GM18526 (cell line): ENCODE data around the gene ENC1.

Source experiments
- POLR2A ChIP-seq: IDR thresholded peaks from 3 replicates; pipeline ENCODE4 v1.6.1; 2011; ENCODE audit not compliant: insufficient read length; ENCODE audit errors: extremely low read depth

ENC1 gene

GRCh38 chr5:74595143-74595925 is 45.2 kb downstream of the ENC1 start:
- no peak for TF ChIP-seq POLR2A

DNA sequence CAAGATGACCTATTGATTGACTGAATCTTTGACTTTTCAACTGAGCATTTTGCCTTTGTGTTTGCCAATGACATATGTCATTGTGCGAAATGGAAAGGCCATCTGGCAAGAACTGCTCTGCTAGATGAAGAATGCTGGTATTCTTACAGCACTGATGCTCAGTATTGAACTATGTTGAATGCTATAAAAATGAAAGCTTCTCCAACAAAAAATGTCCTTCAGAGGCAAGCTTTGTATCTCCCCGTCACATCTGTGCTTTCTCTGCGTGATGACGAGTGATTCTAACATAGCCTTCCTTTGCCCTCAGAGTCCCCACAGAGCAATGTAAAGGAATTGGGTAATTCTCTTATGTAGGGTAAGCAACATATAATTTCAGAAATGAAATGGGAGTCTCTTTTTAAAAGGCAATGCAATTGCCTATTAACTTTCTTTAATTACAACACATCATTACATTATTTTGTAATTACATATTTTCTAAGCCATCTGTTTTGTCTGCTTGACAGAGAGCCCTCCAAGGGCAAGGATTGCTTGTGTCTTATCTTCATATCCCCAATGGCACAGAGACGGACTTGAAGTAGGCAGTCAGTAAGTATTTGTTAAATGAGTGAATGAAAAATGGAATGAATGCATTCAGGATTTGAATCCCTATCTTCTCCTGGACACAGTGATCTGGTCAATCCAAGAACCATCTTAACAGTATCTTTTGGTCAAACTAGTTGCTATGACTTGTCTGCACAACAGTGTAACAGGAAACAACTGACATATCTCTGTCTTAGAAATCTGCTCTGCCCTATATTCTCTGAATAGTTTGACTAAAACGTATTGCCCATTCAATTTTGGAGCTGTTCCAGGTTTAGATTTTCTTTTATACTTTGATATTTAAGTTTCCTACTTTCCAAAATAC is 46.1 kb downstream of the ENC1 start:
- TF ChIP-seq POLR2A: no peak

DNA sequence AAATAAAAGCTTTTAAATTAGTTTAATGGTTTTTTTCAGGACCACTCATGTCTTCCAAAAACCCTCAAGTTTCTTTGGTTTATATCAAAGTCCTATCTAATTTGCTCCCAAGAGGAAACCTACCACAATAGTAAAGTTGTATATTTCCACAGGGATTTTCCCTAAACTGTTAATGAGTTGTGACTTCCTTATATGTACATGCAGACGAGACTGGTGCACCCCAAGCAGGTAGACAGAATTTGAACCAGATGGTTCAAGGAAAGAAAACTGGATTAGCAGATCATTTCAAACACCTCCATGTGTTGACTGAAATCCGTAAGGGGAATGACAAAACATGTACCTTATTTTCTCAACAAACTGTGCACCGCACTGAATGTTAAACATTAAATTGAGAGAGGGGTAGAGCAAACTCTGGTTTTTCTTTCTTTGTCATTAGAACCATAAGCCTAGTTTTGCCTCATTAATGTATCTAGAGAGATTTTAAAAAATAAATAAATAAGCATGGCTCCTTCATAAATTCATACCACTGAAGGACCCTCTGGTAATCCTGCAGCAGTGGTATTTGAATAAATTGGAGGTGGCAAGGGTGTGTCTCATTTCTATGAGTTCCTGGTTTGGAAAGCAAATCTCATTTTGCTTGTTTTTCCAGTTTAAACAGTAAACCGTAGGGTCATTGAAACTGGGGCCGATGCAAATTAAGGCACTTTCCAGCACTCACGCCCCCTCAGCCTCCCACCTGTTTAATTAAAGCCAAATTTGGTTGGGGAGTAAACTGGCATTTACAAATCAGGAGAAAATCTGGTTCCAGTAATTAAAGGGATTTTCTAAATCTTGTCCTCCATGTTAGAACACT is 51.1 kb downstream of the ENC1 start:
- no peak for TF ChIP-seq POLR2A

DNA sequence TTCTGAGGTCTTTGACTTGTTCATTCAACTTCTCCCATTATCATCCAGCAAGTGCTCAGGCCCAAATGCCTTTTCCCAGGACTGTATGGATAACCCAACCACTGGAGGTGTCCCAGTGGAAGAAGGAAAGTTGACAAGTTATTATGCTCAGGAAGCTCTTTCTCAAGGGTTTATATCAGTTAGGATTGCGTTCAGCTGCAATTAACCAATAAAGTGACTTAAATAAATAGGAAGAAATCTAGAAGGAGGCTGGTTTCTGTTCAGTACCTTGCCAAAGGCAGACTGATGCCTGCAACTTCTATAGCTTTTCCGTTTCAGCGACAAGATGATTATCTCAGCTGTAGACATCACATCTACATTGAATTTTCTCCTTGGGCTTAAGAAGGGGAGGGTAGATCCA is 52.1 kb downstream of the ENC1 start:
- TF ChIP-seq POLR2A: no peak

DNA sequence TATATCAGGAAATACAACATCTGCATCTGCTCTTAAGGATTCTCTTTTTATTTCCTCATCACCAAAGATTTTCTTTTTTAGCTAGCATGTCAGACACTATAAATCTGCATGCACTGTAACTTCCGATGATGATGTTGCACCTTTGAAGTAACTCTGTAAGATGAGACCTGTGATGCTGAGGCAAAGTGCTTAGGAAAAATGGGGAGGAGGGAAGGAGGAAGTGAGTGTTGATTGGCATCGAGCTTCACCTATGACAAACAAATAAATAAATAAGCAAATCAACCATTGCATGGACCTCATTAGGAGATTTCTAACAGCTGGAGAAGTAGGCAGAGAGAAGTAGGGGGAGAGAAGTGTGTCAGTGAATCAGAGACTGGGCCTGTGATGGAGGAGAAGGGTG is 52.6 kb downstream of the ENC1 start:
- no peak for TF ChIP-seq POLR2A

GRCh38 chr5:74587300-74587699 is 53.2 kb downstream of the ENC1 start:
- no peak for TF ChIP-seq POLR2A

GRCh38 chr5:74586856-74587255 is 53.7 kb downstream of the ENC1 start:
- no peak for TF ChIP-seq POLR2A

DNA sequence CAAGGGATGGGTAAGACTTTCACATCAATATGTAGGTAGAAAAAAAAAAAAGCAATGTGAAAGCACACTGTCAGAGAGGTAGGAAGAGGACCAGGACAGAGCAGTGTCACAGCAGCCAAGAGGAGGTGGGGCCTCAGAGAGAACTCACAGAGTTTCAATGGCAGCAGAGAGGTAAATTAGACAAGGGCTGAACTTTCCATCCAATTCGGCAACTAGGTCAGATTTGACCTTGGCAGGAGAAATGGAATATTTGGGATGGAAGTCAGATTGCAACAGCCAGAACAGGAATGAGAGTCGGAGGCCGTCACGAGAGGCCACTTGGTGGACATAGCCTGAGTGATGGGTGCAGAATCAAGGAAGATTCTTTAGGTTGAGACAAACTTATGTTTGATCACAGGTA is 57.7 kb downstream of the ENC1 start:
- no peak for TF ChIP-seq POLR2A

- no peak for TF ChIP-seq POLR2A
Measured at GRCh38 chr5:74581988-74582365, 58.6 kb downstream of the ENC1 start.

GRCh38 chr5:74580729-74581109 is 59.8 kb downstream of the ENC1 start:
- no peak for TF ChIP-seq POLR2A

DNA sequence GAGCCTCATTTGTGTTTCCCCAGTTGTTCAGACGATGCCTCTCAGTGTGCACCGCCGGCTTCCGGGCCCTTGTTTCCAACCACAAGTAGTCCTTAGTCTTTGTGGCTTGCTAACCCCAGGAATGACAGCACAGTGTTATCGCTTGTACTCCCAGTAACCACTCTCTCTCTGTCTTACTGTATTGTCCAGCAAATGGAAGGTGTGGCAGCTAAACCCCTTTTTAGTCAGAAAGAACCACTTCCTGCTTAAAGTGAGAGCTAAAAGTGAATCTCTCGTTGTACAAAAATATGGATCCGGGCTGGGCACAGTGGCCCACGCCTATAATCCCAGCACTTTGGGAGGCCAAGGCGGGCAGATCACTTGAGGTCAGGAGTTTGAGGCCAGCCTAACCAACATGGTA is 61.3 kb downstream of the ENC1 start:
- TF ChIP-seq POLR2A: no peak

GRCh38 chr5:74578356-74579044 is 62.0 kb downstream of the ENC1 start:
- no peak for TF ChIP-seq POLR2A
